Fibroblast of skin of abdomen (primary cell): Measurements from ENCODE around the gene DOHH.

Source experiments
- DNase-seq: peaks from one replicate; pipeline ENCODE4 v3.0.0-alpha.2; 2013

The DOHH gene

DNA sequence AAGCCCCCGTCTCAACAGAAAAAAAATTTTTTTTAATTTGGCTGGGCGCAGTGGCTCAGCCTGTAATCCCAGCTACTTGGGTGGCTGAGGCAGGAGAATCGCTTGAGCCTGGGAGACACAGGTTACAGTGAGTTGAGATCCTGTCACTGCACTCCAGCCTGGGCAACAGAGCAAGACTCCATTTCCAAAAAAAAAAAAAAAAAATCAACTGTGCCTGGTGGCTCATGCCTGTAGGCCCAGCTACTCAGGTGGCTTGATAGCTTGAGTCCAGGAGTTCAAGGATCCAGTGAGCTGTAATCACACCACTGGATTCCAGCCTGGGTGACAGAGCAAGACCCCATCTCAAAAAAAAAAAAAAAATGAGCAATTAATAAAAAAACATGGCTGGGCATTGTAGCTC, 1.3 kb upstream of the DOHH start:
- no peak for DNase-seq

DNA sequence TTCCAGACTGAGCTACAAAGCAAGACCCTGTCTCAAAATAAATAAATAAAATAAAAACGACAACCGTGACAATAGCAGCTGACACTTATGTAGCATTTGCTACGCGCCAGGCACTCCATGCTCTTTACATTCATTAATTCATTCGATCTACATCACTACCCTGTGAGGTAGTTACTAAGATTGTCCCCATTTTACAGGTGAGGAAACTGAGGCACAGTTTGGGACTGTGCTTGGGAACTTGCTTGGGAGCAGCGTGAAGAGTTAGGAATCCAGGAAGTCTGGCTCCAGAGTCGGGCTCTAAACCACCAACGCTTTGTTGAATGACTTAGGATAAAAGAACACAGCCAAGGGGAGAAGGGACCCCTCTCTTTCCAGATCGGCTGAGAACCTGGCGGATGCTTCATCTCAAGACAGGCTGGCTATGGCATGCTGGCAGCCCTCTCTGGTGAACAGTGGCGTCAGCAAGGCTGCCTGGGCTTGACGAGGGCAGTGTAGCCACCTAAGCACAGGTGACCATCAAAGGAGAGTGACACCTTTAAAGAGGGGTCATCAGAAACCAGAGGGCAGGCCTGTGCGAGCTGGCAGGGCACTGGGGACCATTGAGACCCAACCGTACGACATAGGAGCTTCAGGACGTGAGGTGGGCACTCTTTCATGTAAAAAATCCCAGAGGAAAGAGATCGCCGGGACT, 591 bp downstream of the DOHH start:
- no peak for DNase-seq

DNA sequence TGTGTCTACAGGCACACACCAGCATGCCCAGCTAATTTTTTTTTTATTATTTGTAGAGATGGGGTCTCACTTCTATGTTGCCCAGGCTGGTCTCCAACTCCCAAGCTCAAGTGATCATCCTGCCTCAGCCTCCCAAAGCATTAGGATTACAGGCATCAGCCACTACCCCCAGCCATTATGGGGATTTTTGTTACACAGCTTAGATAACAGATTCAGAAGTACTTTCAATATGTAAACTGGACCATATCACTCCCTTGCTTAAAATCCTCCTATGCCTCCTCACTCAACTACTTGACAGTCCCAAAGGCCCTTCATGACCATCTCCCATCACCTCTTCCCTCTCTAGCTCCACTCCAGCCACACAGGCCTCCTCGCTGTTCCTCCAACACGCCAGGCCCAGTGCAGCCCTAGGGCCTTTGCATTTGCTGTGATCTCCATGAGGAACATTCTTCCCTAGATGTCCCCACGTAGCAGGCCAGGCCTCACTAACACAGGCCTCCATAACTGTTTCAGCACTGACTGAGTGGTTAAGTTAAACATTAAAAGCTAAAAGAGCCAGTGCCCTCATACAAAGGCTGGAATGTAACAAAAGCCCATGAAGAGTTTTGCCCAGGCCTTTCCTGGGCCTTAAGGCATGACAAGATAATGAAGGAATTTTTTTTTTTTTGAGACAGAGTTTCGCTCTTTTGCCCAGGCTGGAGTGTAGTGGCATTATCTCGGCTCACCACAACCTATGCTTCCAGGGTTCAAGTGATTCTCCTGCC, 2.5 kb downstream of the DOHH start:
- no peak for DNase-seq

DNA sequence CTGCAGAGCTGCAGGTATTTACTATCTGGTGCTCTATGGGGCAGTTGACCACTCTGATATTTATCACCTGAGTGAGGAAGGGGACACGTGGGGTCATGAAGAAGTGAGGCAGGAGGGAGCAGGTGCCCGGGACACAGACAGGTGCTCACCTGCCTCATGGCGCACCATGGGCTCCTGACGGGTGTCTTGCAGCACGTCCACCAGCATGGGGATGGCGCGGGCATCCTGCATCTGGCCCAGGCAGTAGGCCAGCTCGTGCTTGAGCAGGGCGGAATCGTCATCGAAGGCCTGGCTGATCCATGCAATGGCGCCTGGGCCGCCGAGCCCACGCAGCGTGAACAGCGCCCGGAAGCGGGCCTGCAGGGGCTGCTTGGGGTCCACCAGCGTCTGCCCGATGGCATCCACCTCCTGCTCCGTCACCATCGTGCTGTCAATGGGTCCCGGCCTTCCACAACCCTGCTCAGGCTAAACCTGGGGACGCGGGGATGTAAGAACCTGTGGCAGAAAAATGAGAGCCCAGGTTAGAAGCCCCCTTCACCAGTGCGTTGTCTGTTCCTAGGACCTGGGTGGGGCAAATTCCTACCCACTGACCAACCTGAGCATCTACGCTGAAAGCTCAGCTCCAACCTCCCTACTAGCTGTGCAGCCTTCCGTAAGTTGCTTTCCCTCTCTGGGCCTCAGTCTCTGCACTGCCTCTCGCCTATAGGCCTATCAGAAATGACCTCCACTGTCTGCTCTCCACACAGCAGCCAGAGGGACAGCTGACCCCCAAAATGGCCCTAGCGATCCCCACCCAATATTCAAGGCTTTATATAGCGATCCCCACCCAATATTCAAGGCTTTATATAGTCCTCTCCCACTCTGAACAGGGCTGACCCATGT, 3.8 kb downstream of the DOHH start:
- no peak for DNase-seq

DNA sequence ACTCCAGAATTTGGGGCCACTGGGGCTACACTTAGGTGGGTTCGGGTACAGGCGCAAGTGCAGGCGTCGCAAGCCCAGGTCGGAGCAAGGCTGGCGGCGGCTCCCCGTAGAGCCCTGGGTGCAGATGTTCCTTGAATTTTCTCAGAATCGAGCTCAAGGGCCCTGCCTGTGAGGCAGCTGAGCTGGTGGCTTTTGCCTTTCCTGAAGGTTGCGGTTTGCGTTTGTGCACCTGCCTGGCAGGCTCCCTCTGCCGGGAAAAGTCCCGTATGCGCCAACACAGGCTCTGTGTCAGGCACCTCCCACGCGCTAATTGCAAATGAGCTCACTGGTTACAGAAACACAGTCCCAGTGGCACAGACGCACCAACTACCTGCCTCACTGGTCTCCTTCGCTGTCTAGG, 5.9 kb downstream of the DOHH start:
- no peak for DNase-seq

DNA sequence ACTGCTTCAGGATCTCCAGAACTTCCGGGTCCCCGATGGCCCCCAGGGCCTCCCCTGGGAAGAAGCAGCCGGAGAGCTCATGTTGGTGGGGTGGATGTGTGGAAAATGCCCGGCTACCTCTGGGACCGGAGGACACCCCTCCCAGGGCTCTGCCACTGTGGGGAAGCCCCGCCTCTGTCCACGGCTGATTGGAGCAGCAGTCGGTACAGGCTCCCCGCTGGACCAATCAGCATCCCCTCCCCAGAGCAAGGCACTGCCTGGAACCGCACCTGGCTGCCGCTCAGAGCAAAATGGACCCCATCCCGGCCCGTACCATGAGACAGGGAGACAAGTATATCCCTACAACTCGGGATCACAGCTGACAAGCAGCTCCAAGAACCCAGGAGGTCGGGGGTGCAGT, 6.4 kb downstream of the DOHH start:
- DNase-seq = no peak

DNA sequence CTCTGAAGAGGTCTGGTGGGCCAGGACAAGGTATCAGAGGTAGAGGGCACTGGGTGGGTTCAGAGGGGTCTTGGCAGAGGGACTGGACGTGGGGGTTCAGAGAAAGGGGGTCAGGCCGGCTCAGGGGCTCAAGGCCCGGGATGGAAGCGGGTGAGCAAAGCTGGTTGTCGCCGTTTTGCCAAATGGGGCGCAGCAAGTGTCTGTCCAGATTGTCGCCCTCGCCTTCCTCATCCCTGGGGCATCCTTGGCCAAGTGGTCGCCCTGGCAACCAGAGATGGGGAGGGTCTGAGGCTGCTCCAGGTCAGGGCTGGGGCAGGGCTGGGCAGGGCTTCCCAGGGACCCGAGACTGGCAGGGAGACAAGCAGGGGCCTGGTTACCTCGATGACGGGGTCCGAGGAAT, 6.8 kb downstream of the DOHH start:
- DNase-seq = no peak

DNA sequence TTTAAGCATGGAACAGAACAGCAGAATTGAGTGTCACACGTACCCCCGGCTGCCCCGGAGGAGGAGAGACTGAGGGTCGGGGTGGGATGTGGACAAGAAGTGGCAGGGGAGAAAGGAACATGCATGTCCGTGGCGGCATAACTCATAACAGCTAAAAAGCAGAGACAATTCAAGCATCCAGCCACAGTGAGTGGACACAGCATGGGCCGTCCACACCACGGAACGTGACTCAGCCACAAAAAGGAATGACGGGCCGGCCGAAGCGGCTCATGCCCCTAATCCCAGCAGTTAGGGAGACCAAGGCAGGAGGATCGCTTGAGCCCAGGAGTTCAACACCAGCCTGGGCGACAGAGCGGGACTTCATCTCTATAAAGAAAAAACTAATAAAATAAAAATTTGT, 7.6 kb downstream of the DOHH start:
- DNase-seq = no peak

DNA sequence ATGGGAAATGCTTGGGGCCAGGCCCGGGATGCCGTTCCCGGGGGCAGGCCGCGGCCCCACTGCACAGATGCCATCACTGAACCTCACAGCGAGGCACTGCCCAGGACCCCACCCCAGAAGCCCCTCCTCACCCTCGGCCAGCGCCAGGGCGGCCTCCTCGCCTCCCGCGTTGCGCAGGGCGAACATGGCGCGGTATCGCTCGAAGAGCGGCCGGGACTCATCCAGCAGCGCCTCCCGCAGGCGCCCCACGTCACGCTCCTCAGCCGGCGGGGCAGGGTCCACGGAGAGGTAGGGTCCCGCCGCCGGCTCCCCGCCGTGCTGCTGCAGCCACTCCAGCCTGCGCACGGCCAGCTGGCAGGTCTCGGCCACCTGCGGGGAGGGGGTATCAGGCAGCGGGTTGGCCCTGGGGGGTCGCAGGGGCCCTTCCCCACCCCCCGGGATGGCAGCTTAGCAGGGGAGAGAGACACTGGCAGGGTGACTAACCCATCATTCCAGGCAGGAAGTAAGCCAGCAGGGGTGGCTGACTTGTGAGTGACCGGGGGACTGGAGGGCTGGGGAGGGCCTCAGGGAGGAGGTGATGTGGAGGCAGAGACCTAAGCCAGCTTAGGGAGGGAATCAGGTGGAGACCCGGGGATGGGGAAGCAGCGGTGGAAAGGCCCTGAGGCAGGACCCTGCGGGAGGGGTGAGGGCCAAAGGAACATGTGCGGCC, 8.2 kb downstream of the DOHH start:
- no peak for DNase-seq

DNA sequence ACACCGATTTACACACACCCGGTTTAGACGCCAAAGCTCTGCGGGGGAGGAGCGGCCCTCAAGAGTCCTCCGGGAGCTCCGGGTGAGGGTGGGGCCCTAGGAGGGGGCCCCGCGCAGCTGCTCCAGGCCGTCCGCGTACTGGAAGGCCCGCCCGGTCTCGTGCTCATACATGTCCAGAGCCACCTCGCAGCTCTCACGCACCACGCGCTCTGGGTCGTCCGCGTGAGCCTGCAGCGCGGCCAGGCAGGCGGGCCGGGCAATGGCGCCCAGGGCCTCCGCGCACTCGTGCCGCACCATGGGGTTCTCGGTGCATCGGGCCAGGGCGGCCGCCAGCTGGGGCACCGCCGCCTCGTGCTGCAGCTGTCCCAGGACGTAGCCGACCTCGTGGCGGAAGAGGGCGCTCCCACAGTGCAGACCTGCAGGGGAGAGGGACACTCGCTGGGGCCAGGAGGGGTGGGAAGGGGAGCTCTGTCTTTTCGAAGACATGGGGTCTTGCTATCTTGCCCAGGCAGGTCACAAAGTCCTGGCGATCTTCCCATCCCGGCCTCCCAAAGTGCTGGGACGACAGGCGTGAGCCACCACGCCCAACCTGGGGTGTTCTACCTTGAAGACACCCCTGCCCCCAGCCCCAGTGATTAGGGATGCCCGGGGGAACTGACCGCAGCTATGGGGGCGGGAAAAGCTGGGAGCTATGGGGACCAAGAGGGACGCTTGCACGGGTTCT, 8.9 kb downstream of the DOHH start:
- DNase-seq = no peak

DNA sequence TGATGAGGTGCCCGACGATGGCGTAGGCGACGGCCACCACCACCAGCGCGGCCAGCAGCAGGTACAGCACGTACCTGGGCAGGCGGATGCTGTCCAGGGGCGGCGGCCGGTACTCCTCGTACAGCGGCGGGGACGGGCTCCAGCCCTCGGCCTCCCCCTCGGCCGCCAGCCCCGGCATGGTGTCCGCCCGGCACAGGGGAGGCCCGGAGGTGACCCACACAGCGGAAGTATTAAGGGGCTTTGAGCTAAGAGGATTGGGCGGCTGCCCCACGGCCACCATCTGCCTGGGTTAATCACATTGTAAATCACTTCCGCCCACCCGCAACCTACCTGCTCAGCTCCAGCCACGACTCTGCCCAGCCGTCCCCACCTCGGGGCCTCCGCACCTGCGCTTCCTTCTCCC, 17.2 kb downstream of the DOHH start, which contains the start of gene SMIM44:
TSS of gene SMIM44 (minus strand) at position 216 of the 403 bp plus-strand sequence. CDS start at position 178, 38 bp downstream.
- DNase-seq = no peak

DNA sequence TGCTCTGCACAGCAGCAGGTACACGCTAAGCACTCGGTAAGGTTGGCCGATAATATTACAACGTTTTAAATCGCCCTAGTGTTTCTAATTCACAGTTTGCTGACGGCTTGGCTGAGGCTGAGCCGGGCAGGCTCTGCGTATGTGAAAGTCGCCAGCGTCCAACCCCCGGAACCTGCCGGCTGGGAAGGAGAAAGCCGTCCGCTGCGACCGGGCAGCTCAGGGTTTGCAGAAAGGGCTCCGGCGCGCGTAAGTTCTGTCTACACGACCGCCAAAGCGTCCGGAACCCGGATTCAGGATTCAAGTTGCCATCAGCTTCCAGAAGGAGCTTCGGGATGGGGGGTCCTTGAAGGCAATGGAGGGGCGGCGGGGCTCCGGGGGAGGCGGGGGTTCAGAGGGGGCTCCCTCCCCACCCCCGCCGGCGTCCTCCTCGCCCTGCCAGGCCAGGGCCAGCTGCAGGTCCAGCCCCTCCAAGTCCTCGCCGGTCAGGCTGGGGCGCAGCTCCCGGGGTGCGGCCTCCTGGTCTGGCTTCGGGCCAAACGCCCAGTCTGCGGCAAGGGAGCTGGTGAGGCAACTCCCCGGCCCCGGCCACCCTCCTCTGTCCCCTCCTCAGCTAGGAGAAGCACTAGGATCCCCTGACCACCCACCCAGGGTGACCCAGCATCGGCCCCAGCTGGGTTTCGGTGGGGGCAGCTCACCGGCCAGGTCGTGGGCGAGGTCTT, 17.8 kb downstream of the DOHH start:
- no peak for DNase-seq

DNA sequence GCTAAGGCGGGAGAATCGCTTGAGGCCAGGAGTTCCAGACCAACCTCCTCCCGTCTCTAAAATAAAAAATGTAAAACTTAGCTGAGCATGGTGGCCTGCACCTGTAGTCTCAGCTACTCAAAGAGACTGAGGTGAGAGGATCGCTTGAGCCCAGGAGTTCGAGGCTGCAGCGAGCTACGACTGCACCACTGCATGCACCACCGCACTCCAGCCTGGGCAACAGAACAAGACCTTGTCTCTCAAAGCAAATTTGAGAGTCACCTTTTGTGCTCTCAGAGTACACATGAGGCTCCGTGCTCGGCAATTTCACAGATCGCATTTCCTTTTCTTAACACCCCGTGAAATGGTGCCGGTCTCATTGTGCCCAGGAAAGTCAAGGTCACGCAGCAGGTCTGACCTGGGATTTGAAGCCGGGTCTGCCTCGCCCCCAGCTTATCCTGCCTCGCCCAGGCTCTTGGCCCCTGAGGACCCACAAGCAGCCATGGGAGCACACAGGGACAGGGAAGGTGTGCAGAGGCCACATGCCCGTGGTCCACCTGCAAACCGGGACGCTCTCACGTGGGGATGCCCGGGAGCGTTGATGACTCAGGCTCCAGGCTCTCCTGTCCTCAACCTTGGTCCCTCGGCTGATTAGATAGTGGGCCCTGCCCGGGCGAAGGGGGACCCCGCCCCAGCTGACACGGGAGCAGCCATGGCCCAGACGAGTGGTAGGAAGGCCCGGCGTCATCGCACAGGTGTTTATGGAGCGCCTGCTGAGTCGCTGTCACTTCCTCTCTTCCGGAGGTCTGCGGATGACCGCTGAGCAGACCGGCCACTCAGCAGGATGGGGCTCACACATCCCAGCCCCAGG, 19.0 kb downstream of the DOHH start:
- no peak for DNase-seq

DNA sequence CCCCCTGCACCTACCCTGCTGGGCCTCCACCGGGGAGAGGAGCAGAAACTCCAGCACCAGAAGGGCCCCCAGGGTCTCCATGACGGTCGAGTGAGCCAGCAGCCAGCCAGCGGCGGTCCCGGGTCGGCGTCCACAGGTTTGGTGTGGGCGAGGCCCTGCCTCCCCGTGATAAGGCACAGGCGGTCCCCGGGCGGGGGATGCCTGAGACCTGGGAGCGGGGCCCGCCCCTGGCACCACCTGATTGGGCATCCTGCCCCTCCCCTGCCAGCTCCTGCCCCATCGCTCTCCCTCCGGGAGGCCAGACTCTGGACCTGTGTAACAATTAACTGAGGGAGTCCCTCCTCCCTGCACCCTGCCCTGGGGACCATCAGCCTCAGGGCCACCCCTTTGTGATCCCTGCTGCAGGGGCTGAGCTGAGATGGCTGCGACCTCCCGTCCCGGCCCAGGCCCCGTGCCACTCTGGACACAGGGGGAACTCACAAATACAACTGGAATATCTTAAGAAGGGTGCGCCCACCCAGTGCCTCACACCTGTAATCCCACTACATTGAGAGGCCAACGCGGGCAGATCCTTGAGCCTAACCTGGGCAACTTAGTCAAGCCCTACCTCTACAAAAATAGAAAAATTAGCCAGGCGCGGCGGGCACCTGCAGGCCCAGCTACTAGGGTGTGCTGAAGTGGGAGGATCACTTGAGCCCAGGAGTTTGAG, 19.9 kb downstream of the DOHH start, which contains the start of gene SMIM24:
TSS of gene SMIM24 (minus strand) at position 143 of the 709 bp plus-strand sequence. CDS start at position 81, 62 bp downstream.
- no peak for DNase-seq

DNA sequence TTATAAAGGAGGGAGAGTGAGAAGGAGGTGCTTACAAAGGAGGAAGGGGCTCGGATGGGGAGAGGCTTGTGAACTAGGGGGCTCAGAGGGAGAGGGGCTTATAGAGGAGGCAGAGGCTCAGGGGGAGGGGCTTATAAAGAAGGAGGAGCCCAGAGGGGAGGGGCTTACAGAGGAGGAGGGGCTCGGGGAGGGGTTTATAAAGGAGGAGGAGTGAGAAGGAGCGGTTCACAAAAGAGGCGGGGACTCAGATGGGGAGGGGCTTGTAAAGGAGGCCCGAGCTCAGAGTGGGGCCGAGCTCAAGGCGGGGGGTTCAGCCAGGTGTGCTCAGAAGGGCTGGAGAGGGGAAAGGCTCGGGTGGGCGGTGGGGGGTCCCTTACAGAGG, 20.6 kb downstream of the DOHH start:
- DNase-seq = no peak

DNA sequence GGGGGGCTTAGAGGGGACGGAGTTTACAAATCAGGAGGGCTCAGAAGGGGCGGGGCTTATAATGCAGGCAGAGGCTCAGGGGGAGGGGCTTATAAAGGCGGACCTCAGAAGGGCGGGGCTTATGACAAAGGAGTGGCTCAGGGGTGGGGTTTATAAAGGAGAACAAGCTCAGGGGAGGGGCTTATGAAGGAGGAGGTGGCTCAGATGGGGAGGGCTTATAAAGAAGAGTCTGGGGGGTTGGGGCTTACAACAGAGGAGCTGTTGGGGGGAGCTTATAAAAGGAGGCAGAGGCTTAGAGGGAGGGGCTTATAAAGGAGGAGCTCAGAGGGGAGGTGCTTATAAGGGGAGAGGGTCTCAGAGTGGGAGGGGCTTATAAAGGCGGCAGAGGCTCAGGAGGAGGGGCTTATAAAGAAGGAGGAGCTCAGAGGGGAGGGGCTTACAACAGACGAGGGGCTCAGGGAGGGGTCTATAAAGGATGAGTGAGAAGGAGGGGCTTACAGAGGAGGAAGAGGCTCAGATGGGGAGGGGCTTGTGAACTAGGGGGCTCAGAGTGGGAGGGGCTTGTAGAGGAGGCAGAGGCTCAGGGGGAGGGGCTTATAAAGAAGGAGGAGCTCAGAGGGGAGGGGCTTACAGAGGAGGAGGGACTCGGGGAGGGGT, 21.2 kb downstream of the DOHH start:
- peak; percentile 16 for DNase-seq

DNA sequence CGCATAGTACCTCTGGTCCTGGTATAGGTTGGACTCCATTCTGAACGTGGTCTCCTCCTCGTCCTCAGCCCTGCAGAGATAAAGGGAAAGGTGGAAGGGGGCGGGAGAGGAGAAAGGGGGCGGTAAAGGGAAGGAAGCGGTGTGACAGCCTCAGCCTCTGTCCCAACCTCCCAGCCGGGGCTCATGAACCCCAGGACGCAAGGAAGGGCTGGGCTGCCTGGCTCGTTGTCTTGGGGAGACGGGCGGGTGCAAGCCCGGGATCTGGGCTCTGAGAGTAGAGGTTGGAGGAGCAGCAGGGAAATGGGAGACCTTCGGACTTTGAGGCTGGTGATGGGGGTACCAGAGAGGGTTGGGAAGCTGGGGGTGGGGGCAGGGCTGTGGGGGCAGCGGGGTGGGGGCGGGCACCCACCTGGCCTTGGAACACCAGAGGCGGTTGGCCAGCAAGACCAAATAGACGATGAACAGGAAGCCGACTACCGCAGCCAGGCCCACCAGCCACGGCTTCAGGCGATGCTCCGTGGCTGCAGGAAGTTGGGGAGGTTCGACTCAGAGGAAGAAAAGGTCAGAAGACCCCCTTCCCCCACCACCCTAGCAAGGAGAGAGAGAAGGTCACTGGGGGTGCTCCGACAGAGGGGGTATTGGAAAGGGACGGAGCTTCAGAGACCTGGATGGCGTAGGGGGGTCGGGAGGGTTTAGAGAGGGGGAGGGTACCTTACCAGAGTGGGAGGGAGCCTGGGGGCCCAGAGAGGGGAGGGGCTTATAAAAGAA, 21.9 kb downstream of the DOHH start:
- no peak for DNase-seq

DNA sequence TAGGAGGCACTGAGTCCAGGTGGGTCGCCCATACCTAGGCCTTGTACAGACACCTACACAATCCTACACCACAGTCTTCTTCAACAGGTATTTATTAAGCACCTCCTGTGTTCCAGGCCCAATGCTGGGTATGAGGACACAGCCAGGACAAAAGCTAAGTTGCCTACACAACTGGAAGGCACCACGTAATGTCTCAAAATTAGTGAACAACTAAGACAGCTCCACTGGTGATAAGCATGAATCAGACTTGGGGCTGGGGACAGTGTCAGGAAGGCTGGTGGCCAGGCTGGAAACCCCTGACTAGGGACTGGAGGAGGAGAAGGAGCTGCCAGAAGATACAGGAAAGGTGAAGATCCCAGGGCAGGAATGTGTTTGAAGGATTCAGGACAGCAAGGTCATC, 22.5 kb downstream of the DOHH start:
- no peak for DNase-seq
